H9 (cell line): Measurements from ENCODE around the gene BCAR1. TPM values are rescaled to one million over a fixed set of nuclear protein-coding genes. Genes with fewer than 3 reads are reported as not detected.
A peak's percentile ranks its signal among the peaks of the same experiment; 100 is the strongest.

ENCODE experiments used
- DNase-seq: peaks from one replicate; pipeline ENCODE4 v3.0.0-alpha.2; 2017
- H2AFZ ChIP-seq: one replicate; pipeline ENCODE4 v1.6.1; 2013; ENCODE audit warnings: mild to moderate bottlenecking, low read length, control low read depth, moderate library complexity
- H2AK5ac ChIP-seq: 2 replicates; pipeline ENCODE4 v1.6.1; 2013; ENCODE audit warnings: low read length, control low read depth, mixed read lengths; ENCODE audit not compliant: insufficient read length
- H2BK120ac ChIP-seq: one replicate; pipeline ENCODE4 v1.6.1; 2013; ENCODE audit warnings: low read depth, mild to moderate bottlenecking, low read length, control low read depth, inconsistent platforms; ENCODE audit not compliant: poor library complexity, severe bottlenecking
- H2BK12ac ChIP-seq: 2 replicates; pipeline ENCODE4 v1.6.1; 2013; ENCODE audit warnings: low read length, control low read depth, mixed read lengths, low read depth; ENCODE audit not compliant: insufficient read length
- H2BK15ac ChIP-seq: 2 replicates; pipeline ENCODE4 v1.6.1; 2013; ENCODE audit warnings: low read depth, low read length, control low read depth
- H2BK20ac ChIP-seq: one replicate; pipeline ENCODE4 v1.6.1; 2013; ENCODE audit warnings: low read depth, mild to moderate bottlenecking, low read length, control low read depth, inconsistent platforms; ENCODE audit not compliant: poor library complexity, severe bottlenecking
- H2BK5ac ChIP-seq: 2 replicates; pipeline ENCODE4 v1.6.1; 2013; ENCODE audit warnings: low read length, control low read depth, mixed read lengths; ENCODE audit not compliant: insufficient read length
- H3K14ac ChIP-seq: 2 replicates; pipeline ENCODE4 v1.6.1; 2013; ENCODE audit warnings: low read length, control low read depth; ENCODE audit not compliant: insufficient read depth
- H3K18ac ChIP-seq: 2 replicates; pipeline ENCODE4 v1.6.1; 2013; ENCODE audit warnings: low read depth, mild to moderate bottlenecking, mixed read lengths, low read length, control low read depth; ENCODE audit not compliant: insufficient read length
- H3K23ac ChIP-seq: 2 replicates; pipeline ENCODE4 v1.6.1; 2013; ENCODE audit warnings: low read length, control low read depth, mixed read lengths, low read depth; ENCODE audit not compliant: insufficient read length
- H3K23me2 ChIP-seq: 2 replicates; pipeline ENCODE4 v1.6.1; 2013; ENCODE audit warnings: low read depth, mild to moderate bottlenecking, mixed read lengths, low read length, control low read depth; ENCODE audit not compliant: insufficient read length, poor library complexity, severe bottlenecking
- H3K27ac ChIP-seq: 2 replicates; pipeline ENCODE4 v1.5.1; 2013; ENCODE audit warnings: low read length, control low read depth, mixed read lengths, low read depth; ENCODE audit not compliant: insufficient read length
- H3K27me3 ChIP-seq: 2 replicates; pipeline ENCODE4 v1.6.1; 2013; ENCODE audit warnings: low read length, control low read depth, inconsistent platforms; ENCODE audit not compliant: insufficient read depth
- H3K4ac ChIP-seq: 2 replicates; pipeline ENCODE4 v1.6.1; 2013; ENCODE audit warnings: low read depth, mild to moderate bottlenecking, control low read depth, inconsistent platforms, low read length, moderate library complexity
- H3K4me1 ChIP-seq: 2 replicates; pipeline ENCODE4 v1.6.1; 2013; ENCODE audit warnings: low read length, control low read depth, inconsistent platforms; ENCODE audit not compliant: insufficient read depth
- H3K4me2 ChIP-seq: 2 replicates; pipeline ENCODE4 v1.6.1; 2013; ENCODE audit warnings: low read length, control low read depth, mixed read lengths; ENCODE audit not compliant: insufficient read length, insufficient read depth
- H3K56ac ChIP-seq: 2 replicates; pipeline ENCODE4 v1.6.1; 2013; ENCODE audit warnings: low read depth, mild to moderate bottlenecking, mixed read lengths, low read length, control low read depth; ENCODE audit not compliant: insufficient read length
- H3K79me1 ChIP-seq: 2 replicates; pipeline ENCODE4 v1.6.1; 2013; ENCODE audit warnings: low read depth, mild to moderate bottlenecking, moderate library complexity, low read length, control low read depth, inconsistent platforms; ENCODE audit not compliant: insufficient read depth, poor library complexity, severe bottlenecking
- H3K79me2 ChIP-seq: 2 replicates; pipeline ENCODE4 v1.6.1; 2013; ENCODE audit warnings: low read length, control low read depth, inconsistent platforms; ENCODE audit not compliant: insufficient read depth
- H3K9ac ChIP-seq: 2 replicates; pipeline ENCODE4 v1.6.1; 2013; ENCODE audit warnings: low read length, control low read depth, mixed read lengths; ENCODE audit not compliant: insufficient read length; ENCODE audit errors: extremely low read depth
- H3K9me3 ChIP-seq: one replicate; pipeline ENCODE4 v1.6.1; 2013; ENCODE audit warnings: low read depth, low read length, inconsistent platforms; ENCODE audit not compliant: control insufficient read depth
- H3T11ph ChIP-seq: one replicate; pipeline ENCODE4 v1.6.1; 2013; ENCODE audit warnings: mild to moderate bottlenecking, low read length, control low read depth, inconsistent platforms
- H4K20me1 ChIP-seq: one replicate; pipeline ENCODE4 v1.6.1; 2013; ENCODE audit not compliant: control insufficient read depth, insufficient read length, insufficient read depth
- H4K5ac ChIP-seq: 2 replicates; pipeline ENCODE4 v1.6.1; 2013; ENCODE audit warnings: low read depth, mild to moderate bottlenecking, mixed read lengths, low read length, control low read depth; ENCODE audit not compliant: insufficient read length
- H4K8ac ChIP-seq: replicated peaks from 2 replicates; pipeline ENCODE4 v1.6.1; 2013; ENCODE audit warnings: low read length, control low read depth, mixed read lengths, low read depth; ENCODE audit not compliant: insufficient read length
- H4K91ac ChIP-seq: 2 replicates; pipeline ENCODE4 v1.6.1; 2013; ENCODE audit warnings: low read depth, mild to moderate bottlenecking, moderate library complexity, mixed read lengths, low read length, control low read depth; ENCODE audit not compliant: insufficient read length
- H3K27ac Mint-ChIP-seq, 3 experiments: 2 replicates in 2 of 3; 3 replicates in 1 of 3; pipeline ENCODE4 v1.8.0; 2020 to 2021; ENCODE audit warnings: mixed read lengths in 3 of 3, mild to moderate bottlenecking in 1 of 3, moderate library complexity in 1 of 3
- H3K27me3 Mint-ChIP-seq: 2 replicates; pipeline ENCODE4 v1.8.0; 2021; ENCODE audit warnings: low read depth, mild to moderate bottlenecking, moderate library complexity, mixed read lengths
- H3K36me3 Mint-ChIP-seq, 3 experiments: 2 replicates in 2 of 3; 3 replicates in 1 of 3; pipeline ENCODE4 v1.8.0; 2020 to 2021; ENCODE audit warnings: low read depth in 3 of 3, mixed read lengths in 3 of 3; ENCODE audit not compliant: insufficient read depth in 1 of 3
- H3K4me1 Mint-ChIP-seq, 2 experiments: 2 replicates each; pipeline ENCODE4 v1.8.0; 2020; ENCODE audit warnings: mixed read lengths in 2 of 2
- H3K4me3 Mint-ChIP-seq, 2 experiments: 2 replicates in 1 of 2; 3 replicates in 1 of 2; pipeline ENCODE4 v1.8.0; 2020 to 2021; ENCODE audit warnings: mild to moderate bottlenecking in 2 of 2, mixed read lengths in 2 of 2, moderate library complexity in 1 of 2
- H3K9me3 Mint-ChIP-seq, 2 experiments: 2 replicates in 1 of 2; 3 replicates in 1 of 2; pipeline ENCODE4 v1.8.0; 2020; ENCODE audit warnings: mild to moderate bottlenecking in 2 of 2, mixed read lengths in 2 of 2, moderate library complexity in 1 of 2
- WGBS: extraction: QIAGEN DNeasy Blood & Tissue Kit; methylation state at CpG from one replicate; pipeline ENCODE4 v1.1.7; 2013; ENCODE audit warnings: missing lambda C conversion rate, low lambda C conversion rate, mixed read lengths; ENCODE audit not compliant: insufficient read length; ENCODE audit errors: extremely low coverage; 5-methylcytosine and 5-hydroxymethylcytosine counted together
- total RNA-seq: library from RNA; stranded (reverse); gene quantifications from 2 replicates; pipeline ENCODE4 v1.2.1, GENCODE V29; 2021
- TF ChIP-seq, protein P1 (sequence below): fragments of 200-600 bp; sonication (generic); conservative IDR thresholded peaks from 3 replicates; pipeline ENCODE4 v1.8.0; 2021; ENCODE audit warnings: antibody characterized with exemption, mild to moderate bottlenecking

BCAR1 gene
- total RNA-seq, 1 experiment from 2014 or later, result 97.1 TPM

DNA sequence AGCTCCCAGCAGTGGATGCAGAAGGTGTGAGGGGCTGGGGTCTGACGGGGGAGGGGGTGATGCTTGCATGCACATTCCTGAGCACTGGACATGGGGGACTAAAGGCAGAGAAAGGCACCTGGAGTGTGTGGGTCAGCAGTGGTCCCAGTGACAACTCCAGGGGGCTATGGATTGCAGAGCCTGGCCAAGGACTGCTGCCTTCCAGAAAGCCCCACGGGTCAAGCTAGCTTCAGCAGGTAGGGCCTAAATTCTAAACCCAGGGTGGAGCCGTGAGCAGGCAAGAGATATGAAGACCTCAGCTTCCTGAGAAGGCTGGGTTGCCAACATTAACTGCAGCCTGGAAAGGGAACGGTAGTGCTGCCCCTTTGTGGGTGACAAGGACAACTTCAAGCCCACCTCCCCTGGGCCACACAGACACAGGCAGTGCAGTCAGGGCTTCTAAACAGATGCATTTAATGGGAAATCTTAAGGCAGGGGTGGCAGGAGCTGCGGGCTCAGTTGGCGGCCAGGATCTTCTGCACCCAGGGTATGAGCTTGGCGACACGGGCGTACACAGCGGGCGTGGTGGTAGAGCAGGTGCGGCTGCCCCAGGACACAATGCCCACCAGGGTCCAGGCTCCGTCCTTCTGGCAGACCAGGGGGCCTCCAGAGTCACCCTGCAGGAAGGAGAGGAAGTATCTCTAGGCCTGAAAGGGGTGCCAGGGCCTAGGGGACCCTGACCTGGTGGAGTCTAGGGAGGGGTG, 47.6 kb downstream of the BCAR1 start:
- Histone ChIP-seq H3K18ac (no peak overlapping the region), H4K20me1 (no peaks in the 10 kb centered on the region), H3K79me2 (no peaks in the 10 kb centered on the region), H2BK120ac (no peak overlapping the region), H2AK5ac (no peak overlapping the region), H3K27me3 (no peaks in the 10 kb centered on the region), H2BK12ac (no peak overlapping the region), H4K8ac (no peak overlapping the region), H3T11ph (no peak overlapping the region), H3K56ac (no peak overlapping the region), H3K14ac (no peak overlapping the region; the same call in 1 of the 2 replicates), H4K5ac (no peak overlapping the region), H3K79me1 (no peaks in the 10 kb centered on the region), H3K9me3 (no peaks in the 10 kb centered on the region), H2AFZ (no peak overlapping the region), H2BK5ac (no peak overlapping the region), H3K9ac (no peak overlapping the region), H2BK20ac (no peak overlapping the region), H3K4me1 (no peaks in the 10 kb centered on the region), H3K27ac (no peak overlapping the region), H3K23me2 (no peaks in the 10 kb centered on the region), H3K4me2 (no peak overlapping the region), H3K23ac (no peak overlapping the region), H2BK15ac (no peak overlapping the region), H4K91ac (no peak overlapping the region), H3K4ac (no peak overlapping the region)
- TF ChIP-seq, protein P1, sequence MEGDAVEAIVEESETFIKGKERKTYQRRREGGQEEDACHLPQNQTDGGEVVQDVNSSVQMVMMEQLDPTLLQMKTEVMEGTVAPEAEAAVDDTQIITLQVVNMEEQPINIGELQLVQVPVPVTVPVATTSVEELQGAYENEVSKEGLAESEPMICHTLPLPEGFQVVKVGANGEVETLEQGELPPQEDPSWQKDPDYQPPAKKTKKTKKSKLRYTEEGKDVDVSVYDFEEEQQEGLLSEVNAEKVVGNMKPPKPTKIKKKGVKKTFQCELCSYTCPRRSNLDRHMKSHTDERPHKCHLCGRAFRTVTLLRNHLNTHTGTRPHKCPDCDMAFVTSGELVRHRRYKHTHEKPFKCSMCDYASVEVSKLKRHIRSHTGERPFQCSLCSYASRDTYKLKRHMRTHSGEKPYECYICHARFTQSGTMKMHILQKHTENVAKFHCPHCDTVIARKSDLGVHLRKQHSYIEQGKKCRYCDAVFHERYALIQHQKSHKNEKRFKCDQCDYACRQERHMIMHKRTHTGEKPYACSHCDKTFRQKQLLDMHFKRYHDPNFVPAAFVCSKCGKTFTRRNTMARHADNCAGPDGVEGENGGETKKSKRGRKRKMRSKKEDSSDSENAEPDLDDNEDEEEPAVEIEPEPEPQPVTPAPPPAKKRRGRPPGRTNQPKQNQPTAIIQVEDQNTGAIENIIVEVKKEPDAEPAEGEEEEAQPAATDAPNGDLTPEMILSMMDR, result no peak
- Mint-ChIP-seq H3K4me3 (no peak overlapping the region), H3K27ac (peak overlapping the region in 2 of 3 experiments; percentile 37 to 42; a peak in 4 of 7 replicates), H3K9me3 (no peaks in the 10 kb centered on the region), H3K27me3 (peaks cover 4% of the 10 kb centered on the region; the same call in 1 of the 2 replicates), H3K4me1 (peaks cover 3 to 9% of the 10 kb centered on the region in 2 experiments; a peak in 3 of 4 replicates), H3K36me3 (no peaks in the 10 kb centered on the region)
- WGBS, result no CpG with 5 or more reads among the region's 13 CpGs
- no peak for DNase-seq
